HEK293T (cell line): ENCODE measurements around the gene PCED1B.
A peak's percentile ranks its signal among the peaks of the same experiment; 100 is the strongest.
"Not testable (repeated sequence)": the region's sequence is repeated elsewhere in the genome, so short reads cannot be mapped to it uniquely, and the experiment has no call there.

ENCODE experiments used
- CTCF ChIA-PET: fragments of 350-600 bp; formaldehyde crosslinking; extraction: SDS; loops from one replicate; lab custom pipeline; 2021; ENCODE audit warnings: antibody characterized with exemption, inconsistent platforms; lab: Yijun Ruan, JAX
- POLR2A ChIA-PET: fragments of 350-600 bp; formaldehyde crosslinking; extraction: SDS; loops from one replicate; lab custom pipeline; 2020; ENCODE audit warnings: antibody characterized with exemption, inconsistent platforms; lab: Yijun Ruan, JAX
- DNase-seq: peaks from one replicate; pipeline ENCODE4 v3.0.0; 2012; ENCODE audit warnings: mixed read lengths; ENCODE audit errors: extremely low spot score
- ARNT ChIP-seq: fragments of 450-650 bp; IDR thresholded peaks from 2 replicates; pipeline ENCODE4 v1.6.1; 2017; ENCODE audit warnings: mild to moderate bottlenecking
- BHLHE40 ChIP-seq: fragments of 450-650 bp; IDR thresholded peaks from 2 replicates; pipeline ENCODE4 v1.6.1; 2016; ENCODE audit warnings: mild to moderate bottlenecking, moderate library complexity, borderline replicate concordance
- CTBP1 ChIP-seq: fragments of 450-650 bp; IDR thresholded peaks from 2 replicates; pipeline ENCODE4 v1.6.1; 2016; ENCODE audit warnings: borderline replicate concordance
- ELF4 ChIP-seq: fragments of 450-650 bp; IDR thresholded peaks from 2 replicates; pipeline ENCODE4 v1.6.1; 2017; ENCODE audit warnings: antibody characterized with exemption
- FOXA1 ChIP-seq: fragments of 450-650 bp; IDR thresholded peaks from 2 replicates; pipeline ENCODE4 v1.6.1; 2016; ENCODE audit warnings: mild to moderate bottlenecking
- FOXK2 ChIP-seq: fragments of 450-650 bp; IDR thresholded peaks from 2 replicates; pipeline ENCODE4 v1.6.1; 2016; ENCODE audit warnings: mild to moderate bottlenecking
- FOXM1 ChIP-seq: fragments of 450-650 bp; IDR thresholded peaks from 2 replicates; pipeline ENCODE4 v1.6.1; 2017; ENCODE audit warnings: mild to moderate bottlenecking, borderline replicate concordance
- HDGF ChIP-seq: fragments of 450-650 bp; IDR thresholded peaks from 2 replicates; pipeline ENCODE4 v1.6.1; 2017; ENCODE audit warnings: antibody characterized with exemption, borderline replicate concordance
- L3MBTL2 ChIP-seq: fragments of 450-650 bp; conservative IDR thresholded peaks from 2 replicates; pipeline ENCODE4 v1.6.1; 2016; ENCODE audit warnings: mild to moderate bottlenecking
- LEF1 ChIP-seq: fragments of 450-650 bp; IDR thresholded peaks from 2 replicates; pipeline ENCODE4 v1.6.1; 2017; ENCODE audit warnings: mild to moderate bottlenecking, borderline replicate concordance
- NFRKB ChIP-seq: fragments of 450-650 bp; IDR thresholded peaks from 2 replicates; pipeline ENCODE4 v1.6.1; 2016; ENCODE audit warnings: mild to moderate bottlenecking, moderate library complexity
- PKNOX1 ChIP-seq: fragments of 450-650 bp; IDR thresholded peaks from 2 replicates; pipeline ENCODE4 v1.6.1; 2016
- SP1 ChIP-seq: fragments of 450-650 bp; IDR thresholded peaks from 2 replicates; pipeline ENCODE4 v1.6.1; 2017
- SUZ12 ChIP-seq: fragments of 450-650 bp; IDR thresholded peaks from 2 replicates; pipeline ENCODE4 v1.6.1; 2016; ENCODE audit warnings: mild to moderate bottlenecking
- TARDBP ChIP-seq: fragments of 450-650 bp; IDR thresholded peaks from 2 replicates; pipeline ENCODE4 v1.6.1; 2016
- ZNF384 ChIP-seq: fragments of 450-650 bp; IDR thresholded peaks from 2 replicates; pipeline ENCODE4 v1.6.1; 2016

PCED1B gene

GRCh38 chr12:47272412-47273190, 193.2 kb downstream of the PCED1B start:
- ChIA-PET POLR2A (no interaction called here), CTCF (interaction anchor here (0.5 kb wide), 1 partner anchor 33 kb away, joined by 3 read pairs; no protein-coding TSS in a partner anchor)
- DNase-seq = no peak
- no peak for TF ChIP-seq L3MBTL2
- TF ChIP-seq SP1 = no peak
- TF ChIP-seq ARNT = no peak

GRCh38 chr12:47273191-47273626, 193.8 kb downstream of the PCED1B start:
- DNase-seq = no peak
- CTCF ChIA-PET = no interaction called here
- POLR2A ChIA-PET = no interaction called here
- TF ChIP-seq FOXK2 = no peak
- no peak for TF ChIP-seq L3MBTL2
- TF ChIP-seq CTBP1 = no peak
- no peak for TF ChIP-seq HDGF
- no peak for TF ChIP-seq BHLHE40
- 0 out of 2 replicates have a peak, but pooled peaks have one; percentile 25 for TF ChIP-seq PKNOX1
- no peak for TF ChIP-seq SUZ12

- ChIA-PET CTCF (no interaction called here), POLR2A (no interaction called here)
- TF ChIP-seq FOXM1 (no peak), BHLHE40 (no peak), SUZ12 (no peak), ARNT (no peak), PKNOX1 (no peak), L3MBTL2 (no peak), CTBP1 (no peak), FOXK2 (no peak), LEF1 (no peak), TARDBP (no peak), FOXA1 (no peak), HDGF (no peak), ELF4 (no peak), SP1 (no peak), NFRKB (no peak)
- DNase-seq = no peak
Measured at GRCh38 chr12:47274760-47275159, 195.3 kb downstream of the PCED1B start.

- no peak for TF ChIP-seq FOXK2
- DNase-seq = no peak
- POLR2A ChIA-PET = no interaction called here
- CTCF ChIA-PET = no interaction called here
Measured at GRCh38 chr12:47276253-47276620, 196.8 kb downstream of the PCED1B start.

- CTCF ChIA-PET = no interaction called here
- POLR2A ChIA-PET = no interaction called here
- no peak for DNase-seq
- TF ChIP-seq PKNOX1 (no peak), SP1 (no peak), FOXM1 (no peak), LEF1 (no peak), ZNF384 (no peak), SUZ12 (no peak), NFRKB (no peak), CTBP1 (no peak), HDGF (no peak), TARDBP (no peak), FOXA1 (no peak), ARNT (no peak), L3MBTL2 (no peak), BHLHE40 (no peak), FOXK2 (no peak), ELF4 (no peak)
Measured at GRCh38 chr12:47276621-47277309, 197.3 kb downstream of the PCED1B start.

- DNase-seq = no peak
- no peak for TF ChIP-seq FOXA1
- no peak for TF ChIP-seq ARNT
- no peak for TF ChIP-seq HDGF
- TF ChIP-seq ELF4 = no peak
- no peak for TF ChIP-seq CTBP1
- no peak for TF ChIP-seq NFRKB
- no peak for TF ChIP-seq L3MBTL2
- no peak for TF ChIP-seq LEF1
- TF ChIP-seq FOXK2 = no peak
- TF ChIP-seq PKNOX1 = no peak
- no peak for TF ChIP-seq BHLHE40
- TF ChIP-seq ZNF384 = no peak
- no peak for TF ChIP-seq SP1
- TF ChIP-seq FOXM1 = no peak
- no peak for TF ChIP-seq SUZ12
- no peak for TF ChIP-seq TARDBP
- CTCF ChIA-PET = no interaction called here
Measured at GRCh38 chr12:47277972-47278448, 198.6 kb downstream of the PCED1B start.

GRCh38 chr12:47279758-47280157, 200.3 kb downstream of the PCED1B start:
- CTCF ChIA-PET, DNase-seq, POLR2A ChIA-PET: not testable (repeated sequence)

More at GRCh38 chr12:47277972-47278448, 198.6 kb downstream of the PCED1B start:
- POLR2A ChIA-PET = no interaction called here
